Panc1 (cell line): ENCODE data around the gene RHOH. TPM values are rescaled to one million over a fixed set of nuclear protein-coding genes. Genes with fewer than 3 reads are reported as not detected.

ENCODE experiments used
- ATAC-seq: fragments of 200-7000 bp; cut with Tn5 transposase; 2 replicates; pipeline ENCODE4 v1.9.1; 2020; ENCODE audit warnings: mild to moderate bottlenecking, moderate library complexity
- BruUV-seq: library from RNA; stranded (reverse); fragments of 400-500 nt; replicated peaks from 2 replicates; lab custom pipeline; 2021; lab: Mats Ljungman, UMichigan
- CTCF ChIA-PET: fragments of 300-600 bp; sonication (Branson Sonifier 250); formaldehyde crosslinking; loops from one replicate; lab custom pipeline; 2022; ENCODE audit warnings: antibody characterized with exemption; lab: Charles Lee
- POLR2A ChIA-PET: fragments of 300-600 bp; sonication (Branson Sonifier 250); formaldehyde crosslinking; loops from one replicate; lab custom pipeline; 2022; ENCODE audit warnings: antibody characterized with exemption; lab: Charles Lee
- DNase-seq: peaks from one replicate; pipeline ENCODE4 v3.0.0-alpha.2; 2010; ENCODE audit warnings: low read depth, low spot score
- H3K27ac ChIP-seq: 2 replicates; pipeline ENCODE4 v1.5.1; 2011; ENCODE audit warnings: mild to moderate bottlenecking, low read length, inconsistent platforms
- H3K27me3 ChIP-seq: fragments of 200-500 bp; sonication (Bioruptor generic); 2 replicates; pipeline ENCODE4 v1.6.0; 2014; ENCODE audit warnings: low read length, inconsistent platforms; ENCODE audit not compliant: control insufficient read depth, insufficient read depth
- H3K36me3 ChIP-seq: fragments of 200-500 bp; sonication (Bioruptor generic); 2 replicates; pipeline ENCODE4 v1.5.1; 2014; ENCODE audit warnings: inconsistent platforms, mild to moderate bottlenecking, low read length, moderate library complexity; ENCODE audit not compliant: control insufficient read depth, insufficient read depth
- H3K4me1 ChIP-seq: 2 replicates; pipeline ENCODE4 v1.5.1; 2011; ENCODE audit warnings: inconsistent platforms, mild to moderate bottlenecking, low read length, moderate library complexity; ENCODE audit not compliant: control insufficient read depth, insufficient read depth
- H3K4me3 ChIP-seq, 2 experiments: 2 replicates each; pipeline ENCODE4 v1.5.1; 2011 to 2012; ENCODE audit warnings: low read depth in 2 of 2, low read length in 2 of 2, mild to moderate bottlenecking in 2 of 2, inconsistent platforms in 1 of 2, moderate library complexity in 1 of 2
- H3K9me3 ChIP-seq: fragments of 200-500 bp; sonication (Bioruptor generic); 2 replicates; pipeline ENCODE4 v1.5.1; 2014; ENCODE audit warnings: low read depth, mild to moderate bottlenecking, inconsistent platforms, low read length, moderate library complexity; ENCODE audit not compliant: control insufficient read depth, insufficient read depth
- POLR2AphosphoS5 ChIP-seq: IDR thresholded peaks from 2 replicates; pipeline ENCODE4 v1.6.1; 2012; ENCODE audit warnings: mild to moderate bottlenecking, low read depth, low read length, moderate library complexity
- SIN3A ChIP-seq: IDR thresholded peaks from 2 replicates; pipeline ENCODE4 v1.6.1; 2012; ENCODE audit warnings: low read depth, mild to moderate bottlenecking, low read length, moderate library complexity, borderline replicate concordance; ENCODE audit not compliant: insufficient read depth
- TCF7L2 ChIP-seq: IDR thresholded peaks from 2 replicates; pipeline ENCODE4 v1.6.1; 2011; ENCODE audit warnings: mild to moderate bottlenecking, low read depth, low read length, inconsistent platforms
- in situ Hi-C: cut with HindIII; loops from 2 replicates; pipeline ENCODE4 v1.10.0; 2016; ENCODE audit warnings: low sequenced_read_pairs, low pct_unique_long_range_greater_than_20kb
- intact Hi-C: fragments of 100-400 bp; cut with micrococcal nuclease; formaldehyde crosslinking; loops from one replicate; pipeline ENCODE4 v1.10.0; 2022; ENCODE audit not compliant: unreplicated experiment
- total RNA-seq: library from RNA; stranded (reverse); gene quantifications from one replicate; pipeline ENCODE4 v1.2.1, GENCODE V29; 2021; ENCODE audit not compliant: unreplicated experiment
- TF ChIP-seq, protein P1 (sequence below): fragments of 450-650 bp; IDR thresholded peaks from 2 replicates; pipeline ENCODE4 v1.5.1; 2017; ENCODE audit warnings: mild to moderate bottlenecking
- TF ChIP-seq, protein P2 (sequence below), 2 experiments: IDR thresholded peaks; 2 replicates each; pipeline ENCODE4 v1.6.1; 2011 to 2012; ENCODE audit warnings: low read depth in 2 of 2, control low read depth in 1 of 2, low read length in 1 of 2, mild to moderate bottlenecking in 1 of 2, moderate library complexity in 1 of 2; ENCODE audit not compliant: insufficient read depth in 1 of 2

The RHOH gene
- total RNA-seq, 1 experiment from 2014 or later: 1.2 TPM

DNA sequence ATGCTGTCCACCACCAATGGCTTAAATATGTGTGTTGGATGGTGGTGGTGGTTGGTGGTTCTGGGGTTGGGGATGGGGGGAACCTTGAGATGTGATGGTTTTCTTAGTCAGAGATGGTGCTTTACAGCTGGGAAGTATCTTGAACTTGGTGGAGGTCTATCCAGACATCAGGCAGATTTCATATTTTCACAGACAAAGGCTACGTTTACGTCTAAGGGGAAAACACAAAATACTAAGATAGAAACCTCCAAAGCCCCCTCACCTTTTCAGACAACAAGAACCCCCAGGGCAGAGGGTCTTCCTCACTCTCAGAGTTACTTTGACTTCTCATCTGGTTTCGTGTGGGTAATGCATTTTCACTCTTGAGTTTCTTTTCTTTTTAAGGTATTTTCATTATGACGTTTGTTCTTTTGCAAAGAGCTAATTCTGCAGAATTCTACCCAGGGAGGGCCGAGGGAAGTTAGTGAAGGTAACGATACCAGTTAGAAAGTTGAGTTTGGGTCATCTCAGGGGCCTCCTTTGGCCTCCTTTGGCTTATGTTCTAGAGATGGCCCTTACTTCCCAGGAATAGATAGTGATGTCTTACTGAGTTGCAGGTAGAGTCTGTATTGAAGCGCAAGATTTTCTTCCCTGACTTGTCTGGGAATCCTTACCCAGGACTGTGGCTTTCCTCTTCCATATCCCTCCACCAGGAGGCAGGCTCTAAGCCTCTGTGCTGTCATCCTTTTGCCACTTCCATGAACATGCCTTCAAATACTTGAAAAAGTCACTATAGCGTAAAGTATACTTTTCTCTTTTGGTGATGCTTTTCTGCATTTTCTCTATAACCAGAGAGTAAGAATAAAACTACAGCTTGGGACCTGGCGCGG is 31.9 kb downstream of the RHOH start:
- H3K36me3 ChIP-seq: no peaks in the 10 kb centered on the region
- no peaks in the 10 kb centered on the region for H3K9me3 ChIP-seq
- H3K4me3 ChIP-seq: no peak overlapping the region
- no peak overlapping the region; the same call in 1 of the 2 replicates for H3K27ac ChIP-seq
- POLR2A ChIA-PET: interaction anchor here (0.6 kb wide), 1 partner anchor 25 kb away, joined by 3 read pairs; no protein-coding TSS in a partner anchor
- no TSS peak for BruUV-seq
- H3K27me3 ChIP-seq: no peaks in the 10 kb centered on the region
- ATAC-seq (peak; percentile 56; the same call in 1 of the 2 replicates), DNase-seq (no peak)
- CTCF ChIA-PET: no interaction called here
- H3K4me1 ChIP-seq: no peaks in the 10 kb centered on the region
- TF ChIP-seq, protein P1, sequence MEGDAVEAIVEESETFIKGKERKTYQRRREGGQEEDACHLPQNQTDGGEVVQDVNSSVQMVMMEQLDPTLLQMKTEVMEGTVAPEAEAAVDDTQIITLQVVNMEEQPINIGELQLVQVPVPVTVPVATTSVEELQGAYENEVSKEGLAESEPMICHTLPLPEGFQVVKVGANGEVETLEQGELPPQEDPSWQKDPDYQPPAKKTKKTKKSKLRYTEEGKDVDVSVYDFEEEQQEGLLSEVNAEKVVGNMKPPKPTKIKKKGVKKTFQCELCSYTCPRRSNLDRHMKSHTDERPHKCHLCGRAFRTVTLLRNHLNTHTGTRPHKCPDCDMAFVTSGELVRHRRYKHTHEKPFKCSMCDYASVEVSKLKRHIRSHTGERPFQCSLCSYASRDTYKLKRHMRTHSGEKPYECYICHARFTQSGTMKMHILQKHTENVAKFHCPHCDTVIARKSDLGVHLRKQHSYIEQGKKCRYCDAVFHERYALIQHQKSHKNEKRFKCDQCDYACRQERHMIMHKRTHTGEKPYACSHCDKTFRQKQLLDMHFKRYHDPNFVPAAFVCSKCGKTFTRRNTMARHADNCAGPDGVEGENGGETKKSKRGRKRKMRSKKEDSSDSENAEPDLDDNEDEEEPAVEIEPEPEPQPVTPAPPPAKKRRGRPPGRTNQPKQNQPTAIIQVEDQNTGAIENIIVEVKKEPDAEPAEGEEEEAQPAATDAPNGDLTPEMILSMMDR: peak; percentile 37; the same call in 1 of the 2 replicates
- TF ChIP-seq SIN3A: no peak
- intact Hi-C loops: no loop called here
- in situ Hi-C loops: no loop called here

DNA sequence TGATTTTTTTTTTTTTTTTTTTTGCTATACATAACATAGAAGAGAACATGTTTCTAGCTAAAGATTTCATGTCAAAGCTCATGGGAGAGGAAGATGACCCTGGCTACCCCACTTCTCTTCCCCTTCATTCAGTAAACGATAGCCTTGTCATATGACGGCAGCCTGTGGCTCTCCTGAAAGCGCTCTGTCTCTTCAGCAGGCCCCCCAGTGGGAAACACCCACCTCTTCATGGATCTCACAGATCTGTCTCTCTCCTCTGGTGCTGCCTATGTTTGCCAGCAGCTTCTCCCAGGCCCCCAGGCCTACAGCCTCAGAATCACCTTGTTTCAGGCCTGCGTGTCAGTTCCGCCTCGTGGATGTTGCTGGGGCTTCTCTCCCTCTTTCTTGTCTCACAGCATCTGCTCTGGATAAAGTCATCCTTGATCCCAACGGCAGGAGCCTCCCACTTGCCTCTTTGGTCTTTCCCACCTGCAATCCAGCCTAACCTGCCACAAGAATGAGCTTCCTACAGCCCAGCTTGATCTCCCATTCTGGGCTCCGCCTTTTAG is 34.6 kb downstream of the RHOH start:
- no TSS peak for BruUV-seq
- H3K27me3 ChIP-seq: no peaks in the 10 kb centered on the region
- H3K9me3 ChIP-seq: no peaks in the 10 kb centered on the region
- in situ Hi-C loops (no loop called here), intact Hi-C loops (no loop called here)
- DNase-seq (no peak), ATAC-seq (no peak)
- H3K36me3 ChIP-seq: no peaks in the 10 kb centered on the region
- no peak overlapping the region for H3K4me3 ChIP-seq
- H3K27ac ChIP-seq: peak overlapping the region; percentile 39; the same call in 1 of the 2 replicates
- ChIA-PET CTCF (interaction anchor here (0.6 kb wide), 1 partner anchor 16 kb away, joined by 5 read pairs; no protein-coding TSS in a partner anchor), POLR2A (interaction anchor here (0.5 to 0.7 kb wide), 5 partner anchors 12 to 574 kb away, joined by 3 to 14 read pairs (median 9); no protein-coding TSS in a partner anchor)
- TF ChIP-seq, protein P2, sequence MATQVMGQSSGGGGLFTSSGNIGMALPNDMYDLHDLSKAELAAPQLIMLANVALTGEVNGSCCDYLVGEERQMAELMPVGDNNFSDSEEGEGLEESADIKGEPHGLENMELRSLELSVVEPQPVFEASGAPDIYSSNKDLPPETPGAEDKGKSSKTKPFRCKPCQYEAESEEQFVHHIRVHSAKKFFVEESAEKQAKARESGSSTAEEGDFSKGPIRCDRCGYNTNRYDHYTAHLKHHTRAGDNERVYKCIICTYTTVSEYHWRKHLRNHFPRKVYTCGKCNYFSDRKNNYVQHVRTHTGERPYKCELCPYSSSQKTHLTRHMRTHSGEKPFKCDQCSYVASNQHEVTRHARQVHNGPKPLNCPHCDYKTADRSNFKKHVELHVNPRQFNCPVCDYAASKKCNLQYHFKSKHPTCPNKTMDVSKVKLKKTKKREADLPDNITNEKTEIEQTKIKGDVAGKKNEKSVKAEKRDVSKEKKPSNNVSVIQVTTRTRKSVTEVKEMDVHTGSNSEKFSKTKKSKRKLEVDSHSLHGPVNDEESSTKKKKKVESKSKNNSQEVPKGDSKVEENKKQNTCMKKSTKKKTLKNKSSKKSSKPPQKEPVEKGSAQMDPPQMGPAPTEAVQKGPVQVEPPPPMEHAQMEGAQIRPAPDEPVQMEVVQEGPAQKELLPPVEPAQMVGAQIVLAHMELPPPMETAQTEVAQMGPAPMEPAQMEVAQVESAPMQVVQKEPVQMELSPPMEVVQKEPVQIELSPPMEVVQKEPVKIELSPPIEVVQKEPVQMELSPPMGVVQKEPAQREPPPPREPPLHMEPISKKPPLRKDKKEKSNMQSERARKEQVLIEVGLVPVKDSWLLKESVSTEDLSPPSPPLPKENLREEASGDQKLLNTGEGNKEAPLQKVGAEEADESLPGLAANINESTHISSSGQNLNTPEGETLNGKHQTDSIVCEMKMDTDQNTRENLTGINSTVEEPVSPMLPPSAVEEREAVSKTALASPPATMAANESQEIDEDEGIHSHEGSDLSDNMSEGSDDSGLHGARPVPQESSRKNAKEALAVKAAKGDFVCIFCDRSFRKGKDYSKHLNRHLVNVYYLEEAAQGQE (IDR thresholded peaks at IDR 0.05; ENCODE audit: insufficient read depth in 1 of 2, low read depth in 2 of 2, low read length in 1 of 2): no peak
- TF ChIP-seq, protein P1: no peak
- TF ChIP-seq POLR2AphosphoS5 (no peak), SIN3A (no peak), TCF7L2 (no peak)
- no peaks in the 10 kb centered on the region for H3K4me1 ChIP-seq
